ENCODE data around the gene CAV1. TPM values are rescaled to one million over a fixed set of nuclear protein-coding genes. Genes with fewer than 3 reads are reported as not detected.

CAV1 gene
- total and polyA plus RNA-seq, 2 donors (not counting 1 experiment from before 2014, with no cell fraction given): 461 to 1,245 TPM

GRCh38 chr7:116588641-116589594 is 64.1 kb downstream of the CAV1 start:
- no peaks in the 10 kb centered on the region for H3K9me3 ChIP-seq (ENCODE audit: control insufficient read depth, insufficient read depth, low read depth, low read length)
- no peak overlapping the region for H3K4me3 ChIP-seq (replicated peaks in 1 of 4; ENCODE audit: control extremely low read depth in 1 of 4, insufficient read depth in 1 of 4, low read depth in 3 of 4, low read length in 4 of 4)
- no peak overlapping the region for H3K4me2 ChIP-seq (ENCODE audit: extremely low read depth, insufficient read depth, low read length)
- peak overlapping the region; percentile 59 for H3K27ac ChIP-seq (ENCODE audit: insufficient read depth, low read length)
- no peaks in the 10 kb centered on the region for H4K20me1 ChIP-seq (ENCODE audit: control insufficient read depth, extremely low read depth, insufficient read depth, low read length)
- peaks cover 14% of the 10 kb centered on the region for H3K4me1 ChIP-seq (ENCODE audit: control insufficient read depth, extremely low read depth, insufficient read depth, low read length)
- H2AFZ ChIP-seq (ENCODE audit: low read length): peak overlapping the region; percentile 60
- DNase-seq (ENCODE audit: low read depth in 2 of 2): peak; percentile 66 to 84
- TF ChIP-seq CTCF (conservative IDR thresholded peaks at IDR 0.05 in 1 of 2, IDR thresholded peaks at IDR 0.05 in 1 of 2; ENCODE audit: low read depth in 1 of 2, low read length in 2 of 2) (peak; percentile 12 to 39), EZH2 (IDR thresholded peaks at IDR 0.05; ENCODE audit: low read length, missing control alignments) (no peak)
- no peaks in the 10 kb centered on the region for H3K36me3 ChIP-seq (ENCODE audit: control insufficient read depth, insufficient read depth, low read length)
- H3K27me3 ChIP-seq (ENCODE audit: control insufficient read depth, insufficient read depth, low read length): no peaks in the 10 kb centered on the region
- no peak overlapping the region for H3K9ac ChIP-seq (ENCODE audit: insufficient read depth, low read length)
- no peaks in the 10 kb centered on the region for H3K79me2 ChIP-seq (ENCODE audit: control insufficient read depth, insufficient read depth, low read length)

DNA sequence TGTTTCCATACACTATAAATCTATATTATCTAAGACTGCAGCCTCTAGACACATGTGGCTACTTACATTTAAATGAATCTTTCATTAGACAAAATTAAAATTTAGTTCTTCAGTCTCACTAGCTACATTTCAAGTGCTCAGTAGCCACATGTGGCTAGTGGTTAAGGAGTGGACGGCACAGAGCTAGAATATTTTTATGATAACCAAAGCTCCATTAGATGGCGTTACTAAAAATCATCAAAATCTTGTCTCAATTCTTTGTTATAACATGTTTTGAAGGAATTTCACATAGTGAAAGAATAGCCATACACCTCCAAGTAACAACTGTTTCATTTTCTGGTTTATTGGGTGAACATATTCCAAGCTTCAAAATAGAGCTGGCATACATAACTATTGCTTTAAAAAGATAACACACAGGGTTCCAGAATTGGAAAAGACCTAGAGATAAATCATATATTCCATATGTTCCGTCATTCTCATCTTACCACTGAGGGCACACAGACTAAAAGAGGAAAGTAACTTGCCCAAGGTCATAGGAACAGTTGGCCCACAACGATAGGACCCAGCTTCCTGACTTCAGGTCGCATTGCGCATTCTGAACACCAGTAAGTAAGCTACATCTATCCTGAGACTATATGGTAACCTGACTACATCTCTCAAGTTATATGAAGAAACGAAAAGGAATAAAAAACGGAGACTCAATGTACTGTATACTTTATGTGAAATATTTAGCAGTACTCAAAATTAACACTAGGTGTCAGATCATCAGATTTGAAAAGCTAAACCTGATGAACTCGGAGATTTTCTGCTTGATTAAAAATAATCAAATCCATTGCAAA is 66.6 kb downstream of the CAV1 start:
- H2AFZ ChIP-seq (ENCODE audit: low read length): peak overlapping the region; percentile 77
- no peaks in the 10 kb centered on the region for H3K9me3 ChIP-seq (ENCODE audit: control insufficient read depth, insufficient read depth, low read depth, low read length)
- no peaks in the 10 kb centered on the region for H3K36me3 ChIP-seq (ENCODE audit: control insufficient read depth, insufficient read depth, low read length)
- peak in 1 of 2 donors; percentile 63 for DNase-seq (ENCODE audit: low read depth in 2 of 2)
- peaks cover 12% of the 10 kb centered on the region for H3K4me1 ChIP-seq (ENCODE audit: control insufficient read depth, extremely low read depth, insufficient read depth, low read length)
- no peak overlapping the region for H3K4me3 ChIP-seq (replicated peaks in 1 of 4; ENCODE audit: control extremely low read depth in 1 of 4, insufficient read depth in 1 of 4, low read depth in 3 of 4, low read length in 4 of 4)
- H3K79me2 ChIP-seq (ENCODE audit: control insufficient read depth, insufficient read depth, low read length): no peaks in the 10 kb centered on the region
- TF ChIP-seq EZH2 (IDR thresholded peaks at IDR 0.05; ENCODE audit: low read length, missing control alignments): no peak
- peak; percentile 19 to 52 for TF ChIP-seq CTCF (conservative IDR thresholded peaks at IDR 0.05 in 1 of 2, IDR thresholded peaks at IDR 0.05 in 1 of 2; ENCODE audit: low read depth in 1 of 2, low read length in 2 of 2)
- no peaks in the 10 kb centered on the region for H4K20me1 ChIP-seq (ENCODE audit: control insufficient read depth, extremely low read depth, insufficient read depth, low read length)
- H3K9ac ChIP-seq (ENCODE audit: insufficient read depth, low read length): no peak overlapping the region
- H3K4me2 ChIP-seq (ENCODE audit: extremely low read depth, insufficient read depth, low read length): peak overlapping the region; percentile 53
- no peak overlapping the region for H3K27ac ChIP-seq (ENCODE audit: insufficient read depth, low read length)
- no peaks in the 10 kb centered on the region for H3K27me3 ChIP-seq (ENCODE audit: control insufficient read depth, insufficient read depth, low read length)

GRCh38 chr7:116592041-116592355 is 67.2 kb downstream of the CAV1 start:
- no peak overlapping the region for H3K4me2 ChIP-seq (ENCODE audit: extremely low read depth, insufficient read depth, low read length)

More at GRCh38 chr7:116592041-116592355, 67.2 kb downstream of the CAV1 start:
- no peak overlapping the region for H3K27ac ChIP-seq (ENCODE audit: insufficient read depth, low read length)
- TF ChIP-seq EZH2 (IDR thresholded peaks at IDR 0.05; ENCODE audit: low read length, missing control alignments): no peak
- no peaks in the 10 kb centered on the region for H4K20me1 ChIP-seq (ENCODE audit: control insufficient read depth, extremely low read depth, insufficient read depth, low read length)
- H3K36me3 ChIP-seq (ENCODE audit: control insufficient read depth, insufficient read depth, low read length): no peaks in the 10 kb centered on the region
- no peaks in the 10 kb centered on the region for H3K27me3 ChIP-seq (ENCODE audit: control insufficient read depth, insufficient read depth, low read length)
- peaks cover 12% of the 10 kb centered on the region for H3K4me1 ChIP-seq (ENCODE audit: control insufficient read depth, extremely low read depth, insufficient read depth, low read length)
- no peaks in the 10 kb centered on the region for H3K79me2 ChIP-seq (ENCODE audit: control insufficient read depth, insufficient read depth, low read length)
- no peaks in the 10 kb centered on the region for H3K9me3 ChIP-seq (ENCODE audit: control insufficient read depth, insufficient read depth, low read depth, low read length)
- H3K9ac ChIP-seq (ENCODE audit: insufficient read depth, low read length): no peak overlapping the region
- H3K4me3 ChIP-seq (replicated peaks in 1 of 4; ENCODE audit: control extremely low read depth in 1 of 4, insufficient read depth in 1 of 4, low read depth in 3 of 4, low read length in 4 of 4): peak overlapping the region in 1 of 4 experiments; percentile 52
- no peak for DNase-seq (ENCODE audit: low read depth in 2 of 2)
- H2AFZ ChIP-seq (ENCODE audit: low read length): no peak overlapping the region

Measured in fibroblast of lung (primary cell).